Measurements from ENCODE around the gene KLHL22. TPM values are rescaled to one million over a fixed set of nuclear protein-coding genes. Genes with fewer than 3 reads are reported as not detected.
A peak's percentile ranks its signal among the peaks of the same experiment; 100 is the strongest.
"Not testable (repeated sequence)": the region's sequence is repeated elsewhere in the genome, so short reads cannot be mapped to it uniquely, and the experiment has no call there.

Gene KLHL22
- total RNA-seq, 1 donor = 36.9 TPM

DNA sequence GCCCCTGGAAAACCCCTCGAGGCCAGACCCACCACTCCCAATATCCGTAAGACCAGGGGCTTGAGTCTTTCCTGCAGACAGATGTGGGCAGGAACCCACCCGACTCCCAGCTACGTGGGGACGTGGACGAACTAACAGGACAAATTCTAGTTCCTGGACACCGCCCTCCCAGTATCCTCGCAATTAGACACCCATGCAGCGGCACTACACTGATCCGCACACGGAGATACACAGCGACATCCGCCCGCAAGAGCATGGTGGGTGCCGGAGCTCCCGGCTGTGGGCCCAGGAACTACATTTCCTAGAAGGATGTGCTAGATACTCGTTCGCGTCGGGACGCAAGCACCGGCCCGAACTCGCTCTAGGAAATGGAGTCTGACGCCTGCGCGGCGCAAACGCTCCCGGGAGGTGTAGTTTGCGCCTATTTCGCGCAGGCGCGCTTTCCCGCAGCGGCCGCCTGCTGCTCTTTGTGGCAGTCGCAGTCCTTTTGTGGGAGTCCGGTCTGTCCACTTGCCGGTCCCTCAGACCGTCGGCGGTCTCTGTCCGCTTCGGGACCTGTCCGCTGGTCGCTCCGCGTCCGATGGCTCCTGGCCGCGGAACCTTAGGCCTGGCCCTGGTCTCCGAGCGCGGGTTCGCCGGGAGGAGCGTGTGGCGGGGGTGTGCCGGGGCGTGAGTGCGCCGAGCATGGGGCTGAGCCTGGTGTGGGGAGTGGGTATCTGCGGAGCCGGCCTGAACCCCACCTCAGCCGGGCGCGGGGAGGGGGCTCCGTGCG is 101.7 kb downstream of the KLHL22 start, which contains the start of gene ZNF74:
Gene ZNF74 (plus strand): TSS at position 447 of the 772 bp plus-strand sequence. CDS start 478 bp downstream, outside the sequence.
- peaks cover 3% of the 10 kb centered on the region for H4K20me1 ChIP-seq (ENCODE audit: insufficient read depth, low read length)
- no peaks in the 10 kb centered on the region for H3K9me3 ChIP-seq (ENCODE audit: low read depth, low read length)
- peak; percentile 98 for DNase-seq (ENCODE audit: insufficient read length, low spot score, missing footprints)
- H3K4me1 ChIP-seq (ENCODE audit: insufficient read depth, low read length) = peaks cover 9% of the 10 kb centered on the region
- peak within 1 kb of the TSS; percentile 95 for H3K4me2 ChIP-seq (ENCODE audit: insufficient read depth, low read length)
- peak within 1 kb of the TSS; percentile 54 for H3K27ac ChIP-seq (ENCODE audit: low read depth, low read length)
- H3K79me2 ChIP-seq (ENCODE audit: insufficient read depth, low read length) = peaks cover 15% of the 10 kb centered on the region
- H3K36me3 ChIP-seq (ENCODE audit: insufficient read depth, low read length) = no peaks in the 10 kb centered on the region
- peak within 1 kb of the TSS; percentile 93 for H3K4me3 ChIP-seq (ENCODE audit: insufficient read depth, low read length)
- H3K27me3 ChIP-seq (ENCODE audit: insufficient read depth, low read length) = no peaks in the 10 kb centered on the region
- peak within 1 kb of the TSS; percentile 99 for H2AFZ ChIP-seq (ENCODE audit: low read length)
- no peak for TF ChIP-seq CTCF (IDR thresholded peaks at IDR 0.05; ENCODE audit: extremely low read depth, low read depth, low read length)

- TF ChIP-seq CTCF (IDR thresholded peaks at IDR 0.05; ENCODE audit: extremely low read depth, low read depth, low read length) = no peak
- Histone ChIP-seq H3K27me3 (ENCODE audit: insufficient read depth, low read length) (no peaks in the 10 kb centered on the region), H3K9me3 (ENCODE audit: low read depth, low read length) (no peaks in the 10 kb centered on the region), H3K4me2 (ENCODE audit: insufficient read depth, low read length) (peak overlapping the region; percentile 95), H4K20me1 (ENCODE audit: insufficient read depth, low read length) (peaks cover 3% of the 10 kb centered on the region), H3K4me3 (ENCODE audit: insufficient read depth, low read length) (peak overlapping the region; percentile 93), H3K79me2 (ENCODE audit: insufficient read depth, low read length) (peaks cover 15% of the 10 kb centered on the region), H3K27ac (ENCODE audit: low read depth, low read length) (peak overlapping the region; percentile 54), H3K4me1 (ENCODE audit: insufficient read depth, low read length) (peaks cover 9% of the 10 kb centered on the region), H2AFZ (ENCODE audit: low read length) (peak overlapping the region; percentile 99), H3K36me3 (ENCODE audit: insufficient read depth, low read length) (no peaks in the 10 kb centered on the region)
- no peak for DNase-seq (ENCODE audit: insufficient read length, low spot score, missing footprints)
Observed at GRCh38 chr22:20392983-20393704, 102.5 kb downstream of the KLHL22 start.

- H3K36me3 ChIP-seq (ENCODE audit: insufficient read depth, low read length); DNase-seq (ENCODE audit: insufficient read length, low spot score, missing footprints); H3K27me3 ChIP-seq (ENCODE audit: insufficient read depth, low read length); H3K27ac ChIP-seq (ENCODE audit: low read depth, low read length); H3K4me3 ChIP-seq (ENCODE audit: insufficient read depth, low read length); H2AFZ ChIP-seq (ENCODE audit: low read length); H3K9me3 ChIP-seq (ENCODE audit: low read depth, low read length); H4K20me1 ChIP-seq (ENCODE audit: insufficient read depth, low read length); H3K4me1 ChIP-seq (ENCODE audit: insufficient read depth, low read length); H3K4me2 ChIP-seq (ENCODE audit: insufficient read depth, low read length): not testable (repeated sequence)
- H3K79me2 ChIP-seq (ENCODE audit: insufficient read depth, low read length) = peaks cover 11% of the 10 kb centered on the region
Observed at GRCh38 chr22:20392365-20392881, 103.2 kb downstream of the KLHL22 start.

Small RNA genes within 50 kb of the gene (small RNA-seq; reads per million reads assigned to genes)
- gene RF00019 (not detected), gene RN7SL812P (not detected), gene RNU6-225P (not detected), gene RNY1P9 (not detected)

Other genes with a start within 250 kb of the KLHL22 start
- gene RTN4R, start 227.5 kb downstream of the KLHL22 start, total RNA-seq = under 0.01 and 0.29 TPM in 2 replicates
- 58.9 and 60.8 TPM in 2 replicates for gene DGCR6L, start 175.7 kb downstream of the KLHL22 start, total RNA-seq
- 12.4 and 13.8 TPM in 2 replicates for gene ZNF74, start 101.6 kb downstream of the KLHL22 start, total RNA-seq
- 18.3 and 23.9 TPM in 2 replicates for gene SCARF2, start 58.0 kb downstream of the KLHL22 start, total RNA-seq
- 36.9 and 49.8 TPM in 2 replicates for gene MED15, start 11.8 kb upstream of the KLHL22 start, total RNA-seq